K562 (cell line): ENCODE data around the gene SLC38A2. TPM values are rescaled to one million over a fixed set of nuclear protein-coding genes. Genes with fewer than 3 reads are reported as not detected.

Source experiments
- ATF7 ChIP-seq: fragments of 450-650 bp; IDR thresholded peaks from 2 replicates; pipeline ENCODE4 v1.7.1; 2014; ENCODE audit warnings: mild to moderate bottlenecking, moderate library complexity
- BHLHE40 ChIP-seq: IDR thresholded peaks from 2 replicates; pipeline ENCODE4 v1.6.1; 2011; ENCODE audit warnings: low read length, improper control_type of control experiment
- CREM ChIP-seq: IDR thresholded peaks from 2 replicates; pipeline ENCODE4 v1.6.1; 2014; ENCODE audit warnings: antibody characterized with exemption, low read depth
- DMBX1 ChIP-seq: fragments of 250-450 bp; sonication (Bioruptor Pico); IDR thresholded peaks from 2 replicates; pipeline ENCODE4 v1.8.0; 2022; ENCODE audit warnings: inconsistent platforms, mild to moderate bottlenecking, moderate library complexity, borderline replicate concordance
- ELF4 ChIP-seq: fragments of 450-650 bp; formaldehyde crosslinking; IDR thresholded peaks from 2 replicates; pipeline ENCODE4 v1.4.0; 2022; ENCODE audit warnings: missing genetic modification characterization
- EWSR1 ChIP-seq: fragments of 450-650 bp; IDR thresholded peaks from 2 replicates; pipeline ENCODE4 v1.6.1; 2018; ENCODE audit warnings: borderline replicate concordance, mild to moderate bottlenecking, low read depth, moderate library complexity; ENCODE audit not compliant: partially characterized antibody
- FOXJ2 ChIP-seq: fragments of 200-800 bp; sonication (Bioruptor generic); IDR thresholded peaks from 2 replicates; pipeline ENCODE4 v1.6.1; 2016; ENCODE audit warnings: missing genetic modification characterization, missing compliant biosample characterization
- GABPB1 ChIP-seq: sonication (generic); formaldehyde crosslinking; IDR thresholded peaks from 2 replicates; pipeline ENCODE4 v1.8.0; 2022; ENCODE audit warnings: mild to moderate bottlenecking, missing genetic modification reagents
- HDAC3 ChIP-seq: fragments of 450-650 bp; IDR thresholded peaks from 2 replicates; pipeline ENCODE4 v1.6.1; 2018; ENCODE audit warnings: borderline replicate concordance, mild to moderate bottlenecking, moderate library complexity; ENCODE audit not compliant: partially characterized antibody
- HNRNPK ChIP-seq: fragments of 200-400 bp; formaldehyde crosslinking; IDR thresholded peaks from one replicate; pipeline ENCODE4 v1.6.1; 2018; ENCODE audit warnings: mild to moderate bottlenecking, low read depth, low read length; ENCODE audit not compliant: poor library complexity, severe bottlenecking
- MCM5 ChIP-seq: fragments of 450-650 bp; IDR thresholded peaks from 2 replicates; pipeline ENCODE4 v1.6.1; 2016; ENCODE audit warnings: low read depth
- MCM7 ChIP-seq, 2 experiments: fragments of 450-650 bp; IDR thresholded peaks; 2 replicates each; pipeline ENCODE4 v1.6.1; 2016 to 2018
- MED1 ChIP-seq: sonication (generic); formaldehyde crosslinking; IDR thresholded peaks from 2 replicates; pipeline ENCODE4 v1.8.1; 2023; ENCODE audit warnings: missing genetic modification reagents, borderline replicate concordance
- NBN ChIP-seq: fragments of 450-650 bp; IDR thresholded peaks from 2 replicates; pipeline ENCODE4 v1.6.1; 2016; ENCODE audit warnings: low read depth, mild to moderate bottlenecking
- NFYB ChIP-seq: IDR thresholded peaks from 2 replicates; pipeline ENCODE4 v1.6.1; 2011; ENCODE audit warnings: mild to moderate bottlenecking, moderate library complexity; ENCODE audit not compliant: insufficient read length; ENCODE audit errors: extremely low read depth
- TBL1XR1 ChIP-seq, 2 experiments: IDR thresholded peaks; 2 replicates each; pipeline ENCODE4 v1.6.1; 2012; ENCODE audit warnings: improper control_type of control experiment in 2 of 2, low read length in 2 of 2, mild to moderate bottlenecking in 1 of 2
- THRAP3 ChIP-seq: fragments of 450-650 bp; IDR thresholded peaks from 2 replicates; pipeline ENCODE4 v1.6.1; 2016; ENCODE audit warnings: mild to moderate bottlenecking, inconsistent platforms, borderline replicate concordance
- ZNF707 ChIP-seq: fragments of 250-450 bp; sonication (Bioruptor Pico); conservative IDR thresholded peaks from 2 replicates; pipeline ENCODE4 v1.8.0; 2022; ENCODE audit warnings: inconsistent platforms, mild to moderate bottlenecking, moderate library complexity
- ZNF766 ChIP-seq: fragments of 200-800 bp; sonication (Bioruptor generic); conservative IDR thresholded peaks from 2 replicates; pipeline ENCODE4 v1.6.1; 2016; ENCODE audit warnings: missing genetic modification characterization, missing compliant biosample characterization
- ZNF785 ChIP-seq: fragments of 250-450 bp; sonication (Bioruptor Pico); IDR thresholded peaks from 2 replicates; pipeline ENCODE4 v1.4.0; 2020; ENCODE audit warnings: mild to moderate bottlenecking
- polyA plus RNA-seq, 8 experiments: library from polyadenylated mRNA; depleted of rRNA in 4 of 8; stranded (reverse) in 5 of 8; unstranded in 3 of 8; fragments of >200 nt; fragmentation: Nextera tagmentation in 2 of 8; fragmentation: Illumina TruSeq in 1 of 8; extraction: Ambion mirVana in 2 of 8; extraction: Trizol in 1 of 8; gene quantifications; 2 replicates each; pipeline versions ENCODE4 v1.2.1 to v1.2.3, GENCODE V29; 2011 to 2014; ENCODE audit warnings: inconsistent platforms in 1 of 8, missing spikeins in 1 of 8
- total RNA-seq, 7 experiments: library from RNA; depleted of rRNA in 6 of 7; stranded (reverse); fragments of >200 nt in 6 of 7; fragmentation: Illumina TruSeq in 2 of 7; extraction: Trizol in 2 of 7; gene quantifications; 2 replicates each; pipeline versions ENCODE4 v1.2.1 to v1.2.3, GENCODE V29; 2011 to 2021; ENCODE audit warnings: low replicate concordance in 1 of 7
- TF ChIP-seq, protein P1 (sequence below), 2 experiments: fragments of 250-450 bp in 1 of 2; fragments of 450-650 bp in 1 of 2; sonication (Bioruptor Pico) in 1 of 2; IDR thresholded peaks; 2 replicates each; pipeline versions ENCODE4 v1.6.1 to v1.8.0; 2016 to 2021; ENCODE audit warnings: mild to moderate bottlenecking in 2 of 2, moderate library complexity in 2 of 2, missing compliant biosample characterization in 1 of 2, missing genetic modification characterization in 1 of 2
- TF ChIP-seq, protein P2 (sequence below): fragments of 450-650 bp; formaldehyde crosslinking; IDR thresholded peaks from 2 replicates; pipeline ENCODE4 v1.4.0; 2020; ENCODE audit warnings: mild to moderate bottlenecking, moderate library complexity
- TF ChIP-seq, protein P3 (sequence below): sonication (generic); formaldehyde crosslinking; IDR thresholded peaks from 2 replicates; pipeline ENCODE4 v1.8.1; 2023; ENCODE audit warnings: mild to moderate bottlenecking, missing genetic modification reagents
- TF ChIP-seq, protein P4 (sequence below): fragments of 450-650 bp; formaldehyde crosslinking; IDR thresholded peaks from 2 replicates; pipeline ENCODE4 v1.4.0; 2020; ENCODE audit warnings: mild to moderate bottlenecking, moderate library complexity

SLC38A2 gene
- total and polyA plus RNA-seq, 9 of the 15 experiments (the other 6 are each of a cell fraction or from before 2014, with no cell fraction given) = 98.7 to 292 (median 143) TPM

DNA sequence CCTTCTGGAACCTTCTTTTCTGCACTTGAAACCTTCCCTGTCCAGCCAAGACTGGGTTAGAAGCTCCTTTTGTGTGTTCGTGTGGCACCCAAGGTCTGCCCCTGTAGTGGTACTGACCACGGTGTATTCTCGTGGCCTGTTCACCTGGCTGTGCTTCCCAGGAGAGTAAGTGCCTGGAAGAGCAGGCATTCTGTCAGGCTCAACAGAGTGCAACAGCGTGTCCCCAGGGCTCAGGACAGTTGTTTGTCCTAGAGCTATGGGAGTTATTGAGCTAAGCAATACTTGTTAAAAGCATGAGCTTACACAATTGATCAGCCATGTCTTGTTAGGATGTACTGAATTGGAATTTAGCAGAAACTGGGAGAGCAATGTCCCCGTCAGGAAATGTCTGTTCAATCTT is 12.9 kb upstream of the SLC38A2 start (continued):
- TF ChIP-seq, protein P1, sequence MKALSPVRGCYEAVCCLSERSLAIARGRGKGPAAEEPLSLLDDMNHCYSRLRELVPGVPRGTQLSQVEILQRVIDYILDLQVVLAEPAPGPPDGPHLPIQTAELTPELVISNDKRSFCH (CRISPR knock-in tag; IDR thresholded peaks at IDR 0.05) = no peak
- TF ChIP-seq, protein P1 (tag; IDR thresholded peaks at IDR 0.05) = no peak
- TF ChIP-seq, protein P2, sequence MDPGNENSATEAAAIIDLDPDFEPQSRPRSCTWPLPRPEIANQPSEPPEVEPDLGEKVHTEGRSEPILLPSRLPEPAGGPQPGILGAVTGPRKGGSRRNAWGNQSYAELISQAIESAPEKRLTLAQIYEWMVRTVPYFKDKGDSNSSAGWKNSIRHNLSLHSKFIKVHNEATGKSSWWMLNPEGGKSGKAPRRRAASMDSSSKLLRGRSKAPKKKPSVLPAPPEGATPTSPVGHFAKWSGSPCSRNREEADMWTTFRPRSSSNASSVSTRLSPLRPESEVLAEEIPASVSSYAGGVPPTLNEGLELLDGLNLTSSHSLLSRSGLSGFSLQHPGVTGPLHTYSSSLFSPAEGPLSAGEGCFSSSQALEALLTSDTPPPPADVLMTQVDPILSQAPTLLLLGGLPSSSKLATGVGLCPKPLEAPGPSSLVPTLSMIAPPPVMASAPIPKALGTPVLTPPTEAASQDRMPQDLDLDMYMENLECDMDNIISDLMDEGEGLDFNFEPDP (CRISPR knock-in tag) = 0 out of 2 replicates have a peak, but pooled peaks have one; percentile 65
- TF ChIP-seq TBL1XR1 (IDR thresholded peaks at IDR 0.05; ENCODE audit: low read length in 2 of 2) (no peak), MED1 (CRISPR knock-in tag) (no peak), ELF4 (0 out of 2 replicates have a peak, but pooled peaks have one; percentile 40), ATF7 (no peak), FOXJ2 (tag) (no peak), DMBX1 (peak; percentile 41; the same call in 1 of the 2 replicates), ZNF785 (no peak), HDAC3 (no peak), THRAP3 (no peak), MCM5 (no peak), ZNF766 (CRISPR knock-in tag) (0 out of 2 replicates have a peak, but pooled peaks have one; percentile 28), BHLHE40 (no peak), EWSR1 (no peak), NBN (no peak), GABPB1 (0 out of 2 replicates have a peak, but pooled peaks have one; percentile 31), MCM7 (IDR thresholded peaks at IDR 0.05) (no peak), ZNF707 (CRISPR knock-in tag) (no peak), CREM (no peak), NFYB (no peak), HNRNPK (no peak)
- TF ChIP-seq, protein P3, sequence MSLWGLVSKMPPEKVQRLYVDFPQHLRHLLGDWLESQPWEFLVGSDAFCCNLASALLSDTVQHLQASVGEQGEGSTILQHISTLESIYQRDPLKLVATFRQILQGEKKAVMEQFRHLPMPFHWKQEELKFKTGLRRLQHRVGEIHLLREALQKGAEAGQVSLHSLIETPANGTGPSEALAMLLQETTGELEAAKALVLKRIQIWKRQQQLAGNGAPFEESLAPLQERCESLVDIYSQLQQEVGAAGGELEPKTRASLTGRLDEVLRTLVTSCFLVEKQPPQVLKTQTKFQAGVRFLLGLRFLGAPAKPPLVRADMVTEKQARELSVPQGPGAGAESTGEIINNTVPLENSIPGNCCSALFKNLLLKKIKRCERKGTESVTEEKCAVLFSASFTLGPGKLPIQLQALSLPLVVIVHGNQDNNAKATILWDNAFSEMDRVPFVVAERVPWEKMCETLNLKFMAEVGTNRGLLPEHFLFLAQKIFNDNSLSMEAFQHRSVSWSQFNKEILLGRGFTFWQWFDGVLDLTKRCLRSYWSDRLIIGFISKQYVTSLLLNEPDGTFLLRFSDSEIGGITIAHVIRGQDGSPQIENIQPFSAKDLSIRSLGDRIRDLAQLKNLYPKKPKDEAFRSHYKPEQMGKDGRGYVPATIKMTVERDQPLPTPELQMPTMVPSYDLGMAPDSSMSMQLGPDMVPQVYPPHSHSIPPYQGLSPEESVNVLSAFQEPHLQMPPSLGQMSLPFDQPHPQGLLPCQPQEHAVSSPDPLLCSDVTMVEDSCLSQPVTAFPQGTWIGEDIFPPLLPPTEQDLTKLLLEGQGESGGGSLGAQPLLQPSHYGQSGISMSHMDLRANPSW (CRISPR knock-in tag) = no peak
- TF ChIP-seq, protein P4, sequence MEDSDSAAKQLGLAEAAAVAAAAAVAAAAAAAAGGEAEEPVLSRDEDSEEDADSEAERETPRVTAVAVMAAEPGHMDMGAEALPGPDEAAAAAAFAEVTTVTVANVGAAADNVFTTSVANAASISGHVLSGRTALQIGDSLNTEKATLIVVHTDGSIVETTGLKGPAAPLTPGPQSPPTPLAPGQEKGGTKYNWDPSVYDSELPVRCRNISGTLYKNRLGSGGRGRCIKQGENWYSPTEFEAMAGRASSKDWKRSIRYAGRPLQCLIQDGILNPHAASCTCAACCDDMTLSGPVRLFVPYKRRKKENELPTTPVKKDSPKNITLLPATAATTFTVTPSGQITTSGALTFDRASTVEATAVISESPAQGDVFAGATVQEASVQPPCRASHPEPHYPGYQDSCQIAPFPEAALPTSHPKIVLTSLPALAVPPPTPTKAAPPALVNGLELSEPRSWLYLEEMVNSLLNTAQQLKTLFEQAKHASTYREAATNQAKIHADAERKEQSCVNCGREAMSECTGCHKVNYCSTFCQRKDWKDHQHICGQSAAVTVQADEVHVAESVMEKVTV = peak; percentile 27; the same call in 1 of the 2 replicates
